Testis (tissue), 3 donors: ENCODE results near the gene FBF1. TPM values are rescaled to one million over a fixed set of nuclear protein-coding genes. Genes with fewer than 3 reads are reported as not detected.
A peak's percentile ranks its signal among the peaks of the same experiment; 100 is the strongest.

Experiments
- DNase-seq: peaks from one replicate; pipeline ENCODE4 v3.0.0-alpha.2; 2019
- H3K27ac ChIP-seq, 2 donors: fragments of 200-600 bp; sonication (generic); one replicate each; pipeline ENCODE4 v1.5.1; 2019
- H3K27me3 ChIP-seq: fragments of 200-600 bp; sonication (generic); one replicate; pipeline ENCODE4 v1.5.1; 2019
- H3K36me3 ChIP-seq: fragments of 200-600 bp; sonication (generic); one replicate; pipeline ENCODE4 v1.5.1; 2017; ENCODE audit warnings: low read depth; ENCODE audit errors: missing control alignments
- H3K4me1 ChIP-seq: fragments of 200-600 bp; sonication (generic); one replicate; pipeline ENCODE4 v1.5.1; 2019
- H3K4me3 ChIP-seq, 2 donors: fragments of 200-600 bp; sonication (generic); one replicate each; pipeline ENCODE4 v1.5.1; 2017 to 2019
- H3K9me3 ChIP-seq: fragments of 200-600 bp; sonication (generic); one replicate; pipeline ENCODE4 v1.5.1; 2017
- CTCF ChIP-seq, 3 experiments: fragments of 450-650 bp in 2 of 3; fragments of 200-600 bp in 1 of 3; sonication (generic) in 1 of 3; IDR thresholded peaks; one replicate each; pipeline ENCODE4 v1.5.1; 2016 to 2019; ENCODE audit warnings: antibody characterized with exemption in 3 of 3, mild to moderate bottlenecking in 2 of 3, moderate library complexity in 1 of 3
- POLR2A ChIP-seq: fragments of 450-650 bp; IDR thresholded peaks from one replicate; pipeline ENCODE4 v1.6.1; 2017; ENCODE audit warnings: antibody characterized with exemption, mild to moderate bottlenecking, moderate library complexity
- WGBS, 2 donors: methylation state at CpG; one replicate each; pipeline ENCODE4 v1.1.5; 2018; 5-methylcytosine and 5-hydroxymethylcytosine counted together
- intact Hi-C: fragments of 100-400 bp; cut with DNase I; formaldehyde crosslinking; loops from one replicate; pipeline ENCODE4 v1.15.1; 2023; ENCODE audit warnings: low total_unique reads
- polyA plus RNA-seq: library from polyadenylated mRNA; stranded (reverse); fragments of 350-450 nt; fragmentation: Illumina TruSeq; extraction: RNeasy Lipid Tissue Mini Kit (QIAGEN cat#74804); gene quantifications from one replicate; pipeline ENCODE4 v1.2.3, GENCODE V29; 2014; ENCODE audit warnings: low read depth, low replicate concordance; ENCODE audit not compliant: insufficient read depth
- total RNA-seq, 2 donors: library from RNA; depleted of rRNA; stranded (reverse); fragments of >200 nt; gene quantifications; one replicate each; pipeline ENCODE4 v1.2.3, GENCODE V29; 2016

FBF1 gene
- total and polyA plus RNA-seq, 3 donors from 2014 or later, result 81.1 to 119 (median 85.4) TPM

- DNase-seq, result no peak
- H3K4me1 ChIP-seq, result peaks cover 23% of the 10 kb centered on the region
- H3K36me3 ChIP-seq, result no peaks in the 10 kb centered on the region
- WGBS, 2 donors, result 80% methylated on average over 16 to 18 of the region's 18 CpGs
- H3K27ac ChIP-seq, result peak overlapping the region in 1 of 2 donors; percentile 8
- TF ChIP-seq POLR2A (no peak), CTCF (IDR thresholded peaks at IDR 0.05) (no peak)
- intact Hi-C loops, result no loop called here
- H3K4me3 ChIP-seq, result no peak overlapping the region
- no peaks in the 10 kb centered on the region for H3K9me3 ChIP-seq
- no peaks in the 10 kb centered on the region for H3K27me3 ChIP-seq
Measured at GRCh38 chr17:75922173-75922961, 18.5 kb downstream of the FBF1 start.

- Histone ChIP-seq H3K27me3 (no peaks in the 10 kb centered on the region), H3K4me1 (peaks cover 23% of the 10 kb centered on the region), H3K4me3 (no peak overlapping the region), H3K27ac (no peak overlapping the region), H3K9me3 (no peaks in the 10 kb centered on the region), H3K36me3 (no peaks in the 10 kb centered on the region)
- WGBS, 2 donors, result 91 to 92% methylated on average over 2 to 13 of the region's 15 CpGs
- intact Hi-C loops, result no loop called here
- no peak for DNase-seq
- no peak for TF ChIP-seq POLR2A
- no peak for TF ChIP-seq CTCF (IDR thresholded peaks at IDR 0.05)
Measured at GRCh38 chr17:75921596-75921995, 19.2 kb downstream of the FBF1 start.

- intact Hi-C loops, result no loop called here
- Histone ChIP-seq H3K27me3 (no peaks in the 10 kb centered on the region), H3K4me1 (peaks cover 23% of the 10 kb centered on the region), H3K4me3 (no peak overlapping the region), H3K36me3 (no peaks in the 10 kb centered on the region), H3K9me3 (no peaks in the 10 kb centered on the region), H3K27ac (no peak overlapping the region)
- TF ChIP-seq POLR2A (no peak), CTCF (IDR thresholded peaks at IDR 0.05) (no peak)
- 69% methylated on average over 11 of the region's 11 CpGs; no CpG with 5 or more reads in 1 of the 2 donors for WGBS, 2 donors
- DNase-seq, result no peak
Measured at GRCh38 chr17:75920045-75920560, 20.7 kb downstream of the FBF1 start.

GRCh38 chr17:75919611-75920010 is 21.2 kb downstream of the FBF1 start:
- WGBS, 2 donors, result 97 to 100% methylated on average over 11 to 22 of the region's 22 CpGs
- no peak for DNase-seq
- H3K27me3 ChIP-seq, result no peaks in the 10 kb centered on the region
- no peak overlapping the region for H3K27ac ChIP-seq
- intact Hi-C loops, result no loop called here
- TF ChIP-seq POLR2A, result no peak
- TF ChIP-seq CTCF (IDR thresholded peaks at IDR 0.05), result no peak
- no peaks in the 10 kb centered on the region for H3K36me3 ChIP-seq
- H3K4me1 ChIP-seq, result peaks cover 23% of the 10 kb centered on the region
- H3K9me3 ChIP-seq, result no peaks in the 10 kb centered on the region
- no peak overlapping the region for H3K4me3 ChIP-seq
